C4-2B (cell line): Measurements from ENCODE around the gene STXBP1.

ENCODE experiments used
- CTCF ChIP-seq: fragments of 450-650 bp; conservative IDR thresholded peaks from 2 replicates; pipeline ENCODE4 v1.5.1; 2017; ENCODE audit warnings: mild to moderate bottlenecking
- ZFX ChIP-seq: fragments of 450-650 bp; IDR thresholded peaks from 2 replicates; pipeline ENCODE4 v1.6.1; 2017

- no peak for TF ChIP-seq CTCF
- TF ChIP-seq ZFX = no peak
Observed at GRCh38 chr9:127588740-127589506, 23.2 kb upstream of the STXBP1 start.
